ENCODE data around the gene RNF114. TPM values are rescaled to one million over a fixed set of nuclear protein-coding genes. Genes with fewer than 3 reads are reported as not detected.

RNF114 gene
- total RNA-seq, 1 donor from 2014 or later = 138 TPM

DNA sequence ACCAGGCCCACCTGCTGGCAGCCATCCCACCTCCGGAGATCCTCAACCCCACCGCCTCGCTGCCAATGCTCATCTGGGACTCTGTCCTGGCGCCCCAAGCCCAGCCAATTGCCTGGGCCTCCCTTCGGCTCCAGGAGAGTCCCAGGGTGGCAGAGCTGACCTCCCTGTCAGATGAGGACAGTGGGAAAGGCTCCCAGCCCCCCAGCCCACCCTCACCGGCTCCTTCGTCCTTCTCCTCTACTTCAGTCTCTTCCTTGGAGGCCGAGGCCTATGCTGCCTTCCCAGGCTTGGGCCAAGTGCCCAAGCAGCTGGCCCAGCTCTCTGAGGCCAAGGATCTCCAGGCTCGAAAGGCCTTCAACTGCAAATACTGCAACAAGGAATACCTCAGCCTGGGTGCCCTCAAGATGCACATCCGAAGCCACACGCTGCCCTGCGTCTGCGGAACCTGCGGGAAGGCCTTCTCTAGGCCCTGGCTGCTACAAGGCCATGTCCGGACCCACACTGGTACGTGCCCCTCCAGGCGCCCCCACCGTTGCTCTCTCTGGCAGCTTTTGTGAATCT, 47.7 kb downstream of the RNF114 start:
- peak overlapping the region; percentile 82 for H3K4me3 ChIP-seq (ENCODE audit: low read depth, low read length)
- DNase-seq (ENCODE audit: low read depth) = no peak
- peaks cover 11% of the 10 kb centered on the region for H3K27me3 ChIP-seq (ENCODE audit: control insufficient read depth, insufficient read depth, low read length)
- no peaks in the 10 kb centered on the region for H3K36me3 ChIP-seq (ENCODE audit: control insufficient read depth, insufficient read depth, low read length)
- TF ChIP-seq CTCF (IDR thresholded peaks at IDR 0.05; ENCODE audit: insufficient read depth, low read length, poor library complexity, severe bottlenecking) = no peak

GRCh38 chr20:49984426-49985153, 48.4 kb downstream of the RNF114 start:
- Histone ChIP-seq H3K36me3 (ENCODE audit: control insufficient read depth, insufficient read depth, low read length) (no peaks in the 10 kb centered on the region), H3K4me3 (ENCODE audit: low read depth, low read length) (no peak overlapping the region), H3K27me3 (ENCODE audit: control insufficient read depth, insufficient read depth, low read length) (peaks cover 11% of the 10 kb centered on the region)
- no peak for TF ChIP-seq CTCF (IDR thresholded peaks at IDR 0.05; ENCODE audit: insufficient read depth, low read length, poor library complexity, severe bottlenecking)
- no peak for DNase-seq (ENCODE audit: low read depth)

GRCh38 chr20:49985157-49985556, 49.0 kb downstream of the RNF114 start:
- Histone ChIP-seq H3K27me3 (ENCODE audit: control insufficient read depth, insufficient read depth, low read length) (peaks cover 11% of the 10 kb centered on the region), H3K36me3 (ENCODE audit: control insufficient read depth, insufficient read depth, low read length) (no peaks in the 10 kb centered on the region), H3K4me3 (ENCODE audit: low read depth, low read length) (no peak overlapping the region)
- DNase-seq (ENCODE audit: low read depth) = no peak
- TF ChIP-seq CTCF (IDR thresholded peaks at IDR 0.05; ENCODE audit: insufficient read depth, low read length, poor library complexity, severe bottlenecking) = no peak

DNA sequence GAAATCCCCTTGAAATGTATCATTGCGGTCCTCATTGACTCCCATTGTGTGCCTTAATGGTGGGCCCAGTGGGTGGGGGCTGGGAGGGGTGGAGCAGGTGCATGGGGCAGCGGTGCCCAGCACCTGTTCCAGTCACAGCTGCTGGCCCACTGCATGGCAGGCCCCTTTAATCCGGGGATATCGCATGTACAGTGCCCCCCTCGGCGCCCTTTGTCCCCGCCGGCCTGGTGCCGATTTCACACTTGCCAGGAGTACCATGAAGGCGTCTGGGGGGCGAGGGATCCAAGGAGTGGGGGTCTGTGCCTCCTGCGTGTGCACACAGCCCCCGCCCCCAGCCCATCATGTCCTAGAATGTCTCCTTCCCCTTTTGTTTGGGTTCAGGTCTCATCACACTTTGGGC, 49.4 kb downstream of the RNF114 start:
- peaks cover 11% of the 10 kb centered on the region for H3K27me3 ChIP-seq (ENCODE audit: control insufficient read depth, insufficient read depth, low read length)
- no peak for DNase-seq (ENCODE audit: low read depth)
- H3K36me3 ChIP-seq (ENCODE audit: control insufficient read depth, insufficient read depth, low read length) = no peaks in the 10 kb centered on the region
- no peak for TF ChIP-seq CTCF (IDR thresholded peaks at IDR 0.05; ENCODE audit: insufficient read depth, low read length, poor library complexity, severe bottlenecking)
- peak overlapping the region; percentile 12 for H3K4me3 ChIP-seq (ENCODE audit: low read depth, low read length)

- H3K27me3 ChIP-seq (ENCODE audit: control insufficient read depth, insufficient read depth, low read length) = peaks cover 11% of the 10 kb centered on the region
- DNase-seq (ENCODE audit: low read depth) = no peak
- no peaks in the 10 kb centered on the region for H3K36me3 ChIP-seq (ENCODE audit: control insufficient read depth, insufficient read depth, low read length)
- no peak overlapping the region for H3K4me3 ChIP-seq (ENCODE audit: low read depth, low read length)
- no peak for TF ChIP-seq CTCF (IDR thresholded peaks at IDR 0.05; ENCODE audit: insufficient read depth, low read length, poor library complexity, severe bottlenecking)
Measured at GRCh38 chr20:49986049-49986448, 49.9 kb downstream of the RNF114 start.

All from kidney epithelial cell (primary cell).